Trophoblast cell (in vitro differentiated cells and primary cell): ENCODE measurements around the gene PDCD4.

Experiments
- DNase-seq, 2 donors: peaks; one replicate each; pipeline ENCODE4 v3.0.0-alpha.2; 2016
- H2AFZ ChIP-seq: 2 replicates; pipeline ENCODE4 v1.6.1; 2013; ENCODE audit warnings: low read length, moderate library complexity, mild to moderate bottlenecking; ENCODE audit not compliant: insufficient read depth, poor library complexity
- H2AK5ac ChIP-seq: 2 replicates; pipeline ENCODE4 v1.6.1; 2013; ENCODE audit warnings: mild to moderate bottlenecking, low read length
- H2BK120ac ChIP-seq: 2 replicates; pipeline ENCODE4 v1.6.1; 2013; ENCODE audit warnings: low read length, mild to moderate bottlenecking, moderate library complexity; ENCODE audit not compliant: insufficient read depth, poor library complexity
- H2BK12ac ChIP-seq: 2 replicates; pipeline ENCODE4 v1.6.1; 2013; ENCODE audit warnings: mild to moderate bottlenecking, low read length, moderate library complexity
- H2BK5ac ChIP-seq: 2 replicates; pipeline ENCODE4 v1.6.1; 2013; ENCODE audit warnings: low read length, low read depth, moderate library complexity, mild to moderate bottlenecking; ENCODE audit not compliant: poor library complexity
- H3K14ac ChIP-seq: 2 replicates; pipeline ENCODE4 v1.6.1; 2013; ENCODE audit warnings: mild to moderate bottlenecking, low read length
- H3K18ac ChIP-seq: 2 replicates; pipeline ENCODE4 v1.6.1; 2013; ENCODE audit warnings: mild to moderate bottlenecking, low read length
- H3K23ac ChIP-seq: 2 replicates; pipeline ENCODE4 v1.6.1; 2013; ENCODE audit warnings: low read length
- H3K27ac ChIP-seq: 2 replicates; pipeline ENCODE4 v1.5.1; 2013; ENCODE audit warnings: low read depth, mild to moderate bottlenecking, inconsistent platforms, low read length, moderate library complexity
- H3K27me3 ChIP-seq: 2 replicates; pipeline ENCODE4 v1.6.1; 2013; ENCODE audit warnings: inconsistent platforms, mild to moderate bottlenecking, low read length, moderate library complexity; ENCODE audit not compliant: insufficient read depth
- H3K36me3 ChIP-seq, 2 experiments: 1 replicate in 1 of 2; 2 replicates in 1 of 2; pipeline ENCODE4 v1.6.1; 2013; ENCODE audit warnings: low read length in 2 of 2, mild to moderate bottlenecking in 2 of 2, moderate library complexity in 1 of 2; ENCODE audit not compliant: insufficient read depth in 2 of 2, control insufficient read depth in 1 of 2
- H3K4ac ChIP-seq: 2 replicates; pipeline ENCODE4 v1.6.1; 2013; ENCODE audit warnings: low read depth, mild to moderate bottlenecking, low read length, moderate library complexity
- H3K4me1 ChIP-seq, 2 experiments: 1 replicate in 1 of 2; 2 replicates in 1 of 2; pipeline ENCODE4 v1.6.1; 2013; ENCODE audit warnings: low read length in 2 of 2, mild to moderate bottlenecking in 2 of 2, moderate library complexity in 1 of 2; ENCODE audit not compliant: insufficient read depth in 2 of 2, control insufficient read depth in 1 of 2
- H3K4me2 ChIP-seq: 2 replicates; pipeline ENCODE4 v1.6.1; 2013; ENCODE audit warnings: inconsistent platforms, mild to moderate bottlenecking, low read length, moderate library complexity
- H3K4me3 ChIP-seq: 2 replicates; pipeline ENCODE4 v1.5.1; 2013; ENCODE audit warnings: mild to moderate bottlenecking, low read depth, low read length, inconsistent platforms
- H3K79me1 ChIP-seq: one replicate; pipeline ENCODE4 v1.6.1; 2013; ENCODE audit warnings: low read length
- H3K79me2 ChIP-seq: 2 replicates; pipeline ENCODE4 v1.6.1; 2013; ENCODE audit warnings: low read length, mild to moderate bottlenecking; ENCODE audit not compliant: control insufficient read depth, insufficient read depth, poor library complexity
- H3K9ac ChIP-seq: 2 replicates; pipeline ENCODE4 v1.6.1; 2013; ENCODE audit warnings: mild to moderate bottlenecking, low read length
- H3K9me3 ChIP-seq: 2 replicates; pipeline ENCODE4 v1.6.1; 2013; ENCODE audit warnings: low read depth, mild to moderate bottlenecking, control low read depth, inconsistent platforms, low read length; ENCODE audit not compliant: insufficient read depth
- H4K12ac ChIP-seq: 2 replicates; pipeline ENCODE4 v1.6.1; 2013; ENCODE audit warnings: low read depth, mild to moderate bottlenecking, low read length, moderate library complexity
- H4K8ac ChIP-seq: 2 replicates; pipeline ENCODE4 v1.6.1; 2013; ENCODE audit warnings: low read depth, mild to moderate bottlenecking, low read length, moderate library complexity
- H4K91ac ChIP-seq: one replicate; pipeline ENCODE4 v1.6.1; 2013; ENCODE audit warnings: low read depth, mild to moderate bottlenecking, low read length, moderate library complexity
- WGBS: extraction: QIAGEN DNeasy Blood & Tissue Kit; methylation state at CpG from one replicate; pipeline ENCODE4 v1.1.7; 2013; ENCODE audit warnings: missing lambda C conversion rate; ENCODE audit not compliant: insufficient read length, insufficient coverage; ENCODE audit errors: extremely low coverage; 5-methylcytosine and 5-hydroxymethylcytosine counted together

PDCD4 gene

GRCh38 chr10:110851020-110851612 lies 20.6 kb upstream of the PDCD4 start:
- no peak overlapping the region for H3K4me3 ChIP-seq
- H3K4ac ChIP-seq, result no peak overlapping the region
- no CpG with 5 or more reads among the region's 8 CpGs for WGBS
- no peak overlapping the region for H3K27ac ChIP-seq
- H2AFZ ChIP-seq, result no peak overlapping the region
- peaks cover 5 to 15% of the 10 kb centered on the region in 2 experiments for H3K4me1 ChIP-seq
- H4K91ac ChIP-seq, result peak overlapping the region; percentile 45
- H3K27me3 ChIP-seq, result no peaks in the 10 kb centered on the region
- H3K23ac ChIP-seq, result no peak overlapping the region
- no peaks in the 10 kb centered on the region for H3K36me3 ChIP-seq
- no peak for DNase-seq
- H3K14ac ChIP-seq, result no peak overlapping the region
- H2BK5ac ChIP-seq, result peak overlapping the region; percentile 30
- H4K12ac ChIP-seq, result no peak overlapping the region
- peak overlapping the region; percentile 5 for H2AK5ac ChIP-seq
- H3K9ac ChIP-seq, result no peak overlapping the region
- no peaks in the 10 kb centered on the region for H3K79me2 ChIP-seq
- H3K4me2 ChIP-seq, result no peak overlapping the region
- no peak overlapping the region for H2BK120ac ChIP-seq
- no peaks in the 10 kb centered on the region for H3K79me1 ChIP-seq
- peak overlapping the region; percentile 7 for H3K18ac ChIP-seq
- H2BK12ac ChIP-seq, result peak overlapping the region; percentile 91
- H4K8ac ChIP-seq, result no peak overlapping the region
- no peaks in the 10 kb centered on the region for H3K9me3 ChIP-seq

- DNase-seq, result peak; percentile 93 to 94
- Histone ChIP-seq H2BK120ac (no peak overlapping the region), H4K8ac (no peak overlapping the region), H3K4me3 (no peak overlapping the region), H3K9me3 (no peaks in the 10 kb centered on the region), H3K79me1 (no peaks in the 10 kb centered on the region), H4K12ac (no peak overlapping the region), H3K9ac (no peak overlapping the region), H3K27ac (no peak overlapping the region), H2BK5ac (no peak overlapping the region), H3K4me2 (peak overlapping the region; percentile 16), H3K23ac (no peak overlapping the region), H3K4ac (no peak overlapping the region), H3K79me2 (no peaks in the 10 kb centered on the region), H3K36me3 (no peaks in the 10 kb centered on the region), H2AK5ac (no peak overlapping the region), H3K4me1 (peaks cover 5 to 17% of the 10 kb centered on the region in 2 experiments), H3K27me3 (no peaks in the 10 kb centered on the region), H4K91ac (peak overlapping the region; percentile 20), H3K14ac (no peak overlapping the region), H2BK12ac (no peak overlapping the region), H3K18ac (peak overlapping the region; percentile 69), H2AFZ (no peak overlapping the region)
- WGBS, result no CpG with 5 or more reads among the region's 7 CpGs
Observed at GRCh38 chr10:110852255-110852896, 19.4 kb upstream of the PDCD4 start.

- Histone ChIP-seq H3K4me1 (peaks cover 8 to 21% of the 10 kb centered on the region in 2 experiments), H2AK5ac (no peak overlapping the region), H3K27ac (no peak overlapping the region), H3K4me2 (no peak overlapping the region), H4K91ac (no peak overlapping the region), H2BK5ac (no peak overlapping the region), H3K4me3 (no peak overlapping the region), H4K12ac (no peak overlapping the region), H3K36me3 (no peaks in the 10 kb centered on the region), H2BK120ac (no peak overlapping the region), H3K9ac (no peak overlapping the region), H3K27me3 (no peaks in the 10 kb centered on the region), H4K8ac (no peak overlapping the region), H3K18ac (no peak overlapping the region), H3K9me3 (no peaks in the 10 kb centered on the region), H3K4ac (no peak overlapping the region), H3K79me1 (no peaks in the 10 kb centered on the region), H2BK12ac (peak overlapping the region; percentile 54), H3K79me2 (no peaks in the 10 kb centered on the region), H3K14ac (no peak overlapping the region), H2AFZ (no peak overlapping the region), H3K23ac (no peak overlapping the region)
- no CpG with 5 or more reads among the region's 4 CpGs for WGBS
- peak; percentile 54 to 64 for DNase-seq
Observed at GRCh38 chr10:110852947-110853346, 18.8 kb upstream of the PDCD4 start.

- H2BK5ac ChIP-seq, result no peak overlapping the region
- no peak overlapping the region for H3K4me3 ChIP-seq
- no peak overlapping the region for H3K14ac ChIP-seq
- H2AFZ ChIP-seq, result no peak overlapping the region
- no peaks in the 10 kb centered on the region for H3K79me1 ChIP-seq
- H3K79me2 ChIP-seq, result no peaks in the 10 kb centered on the region
- H4K91ac ChIP-seq, result no peak overlapping the region
- H3K9ac ChIP-seq, result no peak overlapping the region
- no peak overlapping the region for H3K4me2 ChIP-seq
- DNase-seq, result no peak
- H3K4me1 ChIP-seq, result peaks cover 9 to 24% of the 10 kb centered on the region in 2 experiments
- no peaks in the 10 kb centered on the region for H3K9me3 ChIP-seq
- no peak overlapping the region for H4K12ac ChIP-seq
- no peaks in the 10 kb centered on the region for H3K36me3 ChIP-seq
- no peak overlapping the region for H3K27ac ChIP-seq
- no peak overlapping the region for H3K18ac ChIP-seq
- H3K4ac ChIP-seq, result no peak overlapping the region
- no peak overlapping the region for H3K23ac ChIP-seq
- no peak overlapping the region for H2BK120ac ChIP-seq
- H2BK12ac ChIP-seq, result no peak overlapping the region
- H3K27me3 ChIP-seq, result no peaks in the 10 kb centered on the region
- H4K8ac ChIP-seq, result no peak overlapping the region
- H2AK5ac ChIP-seq, result no peak overlapping the region
Observed at GRCh38 chr10:110853921-110854605, 17.7 kb upstream of the PDCD4 start.
